Peyer's patch (tissue), 4 donors: ENCODE data around the gene AKT3. TPM values are rescaled to one million over a fixed set of nuclear protein-coding genes. Genes with fewer than 3 reads are reported as not detected.

Experiments
- DNase-seq, 3 donors: peaks; one replicate each; pipeline ENCODE4 v3.0.0-alpha.2; 2017 to 2019
- H3K27ac ChIP-seq, 4 donors: fragments of 200-600 bp; sonication (generic); one replicate each; pipeline ENCODE4 v1.5.1; 2016 to 2019
- H3K27me3 ChIP-seq, 2 donors: fragments of 200-600 bp; sonication (generic); one replicate each; pipeline ENCODE4 v1.5.1; 2019
- H3K36me3 ChIP-seq, 3 donors: fragments of 200-600 bp; sonication (generic); one replicate each; pipeline ENCODE4 v1.5.1; 2016 to 2019
- H3K4me1 ChIP-seq, 4 donors: fragments of 200-600 bp; sonication (generic); one replicate each; pipeline ENCODE4 v1.5.1; 2016 to 2019
- H3K4me3 ChIP-seq, 4 donors: fragments of 200-600 bp; sonication (generic); 1 replicate in 3 of 4; 2 replicates in 1 of 4; pipeline ENCODE4 v1.5.1; 2016 to 2019; ENCODE audit warnings: mild to moderate bottlenecking in 1 of 4
- H3K9me3 ChIP-seq, 4 donors: fragments of 200-600 bp; sonication (generic); one replicate each; pipeline ENCODE4 v1.5.1; 2016 to 2019; ENCODE audit warnings: mild to moderate bottlenecking in 1 of 4
- POLR2A ChIP-seq, 2 donors: fragments of 450-650 bp; IDR thresholded peaks; one replicate each; pipeline ENCODE4 v1.5.1; 2017; ENCODE audit warnings: antibody characterized with exemption in 2 of 2, mild to moderate bottlenecking in 2 of 2, moderate library complexity in 2 of 2
- total RNA-seq, 4 donors: library from RNA; depleted of rRNA; stranded (reverse); fragments of >200 nt; gene quantifications; one replicate each; pipeline ENCODE4 v1.1.0, GENCODE V29; 2016
- TF ChIP-seq, protein P1 (sequence below), 6 experiments: fragments of 450-650 bp in 4 of 6; fragments of 200-600 bp in 2 of 6; sonication (generic) in 1 of 6; IDR thresholded peaks; one replicate each; pipeline ENCODE4 v1.5.1; 2017 to 2019; ENCODE audit warnings: antibody characterized with exemption in 6 of 6, mild to moderate bottlenecking in 3 of 6, moderate library complexity in 1 of 6

The AKT3 gene
- total RNA-seq, 4 donors from 2014 or later, result 4.4 to 71.8 (median 15.2) TPM

- Histone ChIP-seq H3K4me3 (no peak overlapping the region), H3K36me3 (no peaks in the 10 kb centered on the region), H3K9me3 (no peaks in the 10 kb centered on the region), H3K27ac (no peak overlapping the region), H3K4me1 (no peaks in the 10 kb centered on the region), H3K27me3 (no peaks in the 10 kb centered on the region)
- no peak for DNase-seq
- TF ChIP-seq POLR2A (IDR thresholded peaks at IDR 0.05), result no peak
- TF ChIP-seq, protein P1, sequence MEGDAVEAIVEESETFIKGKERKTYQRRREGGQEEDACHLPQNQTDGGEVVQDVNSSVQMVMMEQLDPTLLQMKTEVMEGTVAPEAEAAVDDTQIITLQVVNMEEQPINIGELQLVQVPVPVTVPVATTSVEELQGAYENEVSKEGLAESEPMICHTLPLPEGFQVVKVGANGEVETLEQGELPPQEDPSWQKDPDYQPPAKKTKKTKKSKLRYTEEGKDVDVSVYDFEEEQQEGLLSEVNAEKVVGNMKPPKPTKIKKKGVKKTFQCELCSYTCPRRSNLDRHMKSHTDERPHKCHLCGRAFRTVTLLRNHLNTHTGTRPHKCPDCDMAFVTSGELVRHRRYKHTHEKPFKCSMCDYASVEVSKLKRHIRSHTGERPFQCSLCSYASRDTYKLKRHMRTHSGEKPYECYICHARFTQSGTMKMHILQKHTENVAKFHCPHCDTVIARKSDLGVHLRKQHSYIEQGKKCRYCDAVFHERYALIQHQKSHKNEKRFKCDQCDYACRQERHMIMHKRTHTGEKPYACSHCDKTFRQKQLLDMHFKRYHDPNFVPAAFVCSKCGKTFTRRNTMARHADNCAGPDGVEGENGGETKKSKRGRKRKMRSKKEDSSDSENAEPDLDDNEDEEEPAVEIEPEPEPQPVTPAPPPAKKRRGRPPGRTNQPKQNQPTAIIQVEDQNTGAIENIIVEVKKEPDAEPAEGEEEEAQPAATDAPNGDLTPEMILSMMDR (IDR thresholded peaks at IDR 0.05), result no peak
Measured at GRCh38 chr1:243754348-243754747, 95.7 kb downstream of the AKT3 start.

DNA sequence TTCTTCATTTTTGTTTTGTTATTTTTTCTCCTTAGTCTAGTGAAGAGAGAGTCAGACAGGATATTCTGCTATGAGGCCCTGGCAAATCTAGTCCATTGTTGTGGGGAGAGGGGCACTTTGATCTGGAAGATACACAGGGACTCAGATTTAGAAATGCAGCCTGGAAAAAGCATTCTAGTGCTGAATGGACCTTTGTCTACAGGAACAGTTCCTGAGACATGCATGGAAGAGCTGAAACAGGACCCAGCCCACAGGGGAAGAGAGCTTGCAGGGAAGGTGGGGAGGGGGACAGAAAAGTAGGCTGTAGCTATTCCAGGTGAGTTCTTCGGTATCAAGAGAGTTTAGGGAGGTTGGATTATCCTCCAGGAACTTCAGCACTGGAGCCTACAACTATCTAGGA, 98.5 kb downstream of the AKT3 start:
- TF ChIP-seq POLR2A (IDR thresholded peaks at IDR 0.05), result no peak
- TF ChIP-seq, protein P1 (IDR thresholded peaks at IDR 0.05), result no peak
- Histone ChIP-seq H3K36me3 (no peaks in the 10 kb centered on the region), H3K27ac (no peak overlapping the region), H3K9me3 (no peaks in the 10 kb centered on the region), H3K4me1 (no peaks in the 10 kb centered on the region), H3K4me3 (no peak overlapping the region), H3K27me3 (no peaks in the 10 kb centered on the region)
- DNase-seq, result no peak

DNA sequence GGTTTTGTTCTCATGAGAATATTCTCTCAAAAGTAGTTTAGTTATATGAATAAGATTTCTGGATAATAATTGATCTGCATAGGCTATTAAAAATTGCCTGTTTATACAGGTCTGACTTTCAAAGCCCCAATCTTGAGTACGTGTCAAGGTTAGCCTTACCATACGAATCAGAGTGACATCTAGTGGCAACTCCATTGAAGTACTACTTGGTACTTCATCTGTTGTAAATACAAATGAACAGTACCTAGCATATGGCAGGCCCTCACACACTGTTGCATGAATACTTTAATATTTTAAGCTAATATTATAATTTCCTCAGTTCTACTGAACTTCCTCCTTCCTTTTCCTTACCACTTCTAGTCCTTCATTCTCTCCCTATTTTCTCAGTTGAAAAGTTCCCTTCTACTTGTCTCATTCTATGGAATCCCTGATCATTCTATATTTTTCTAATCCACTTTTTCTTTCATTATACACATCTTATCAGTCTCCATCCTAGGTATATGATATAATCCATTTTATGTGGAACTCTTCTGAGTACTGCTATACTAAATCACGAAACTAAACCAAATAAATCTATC, 101.2 kb downstream of the AKT3 start:
- no peaks in the 10 kb centered on the region for H3K27me3 ChIP-seq
- H3K27ac ChIP-seq, result no peak overlapping the region
- no peaks in the 10 kb centered on the region for H3K4me1 ChIP-seq
- no peaks in the 10 kb centered on the region for H3K9me3 ChIP-seq
- H3K36me3 ChIP-seq, result no peaks in the 10 kb centered on the region
- no peak for DNase-seq
- H3K4me3 ChIP-seq, result no peak overlapping the region
- TF ChIP-seq POLR2A (IDR thresholded peaks at IDR 0.05), result no peak
- TF ChIP-seq, protein P1 (IDR thresholded peaks at IDR 0.05), result peak; percentile 21 to 78 (median 74)

DNA sequence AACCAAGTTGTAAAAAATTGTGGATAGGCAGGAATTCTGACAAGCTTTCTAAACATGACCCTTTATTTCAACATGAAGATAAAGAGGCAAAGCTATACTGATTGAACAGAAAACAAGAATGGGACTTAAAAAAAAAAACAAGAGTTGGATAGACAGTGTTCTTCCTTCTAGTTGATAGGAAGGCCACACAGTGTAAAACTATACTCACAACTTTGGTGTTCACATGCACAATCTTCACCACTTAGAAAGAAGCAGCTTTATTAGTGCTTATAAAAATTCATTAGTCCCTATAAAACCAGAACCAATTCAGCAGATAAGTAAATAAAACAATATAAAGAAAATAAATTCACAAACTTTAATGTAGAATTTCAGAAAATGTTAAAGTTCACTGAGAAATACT, 101.8 kb downstream of the AKT3 start:
- H3K27me3 ChIP-seq, result no peaks in the 10 kb centered on the region
- no peaks in the 10 kb centered on the region for H3K9me3 ChIP-seq
- TF ChIP-seq, protein P1 (IDR thresholded peaks at IDR 0.05), result no peak
- no peak for TF ChIP-seq POLR2A (IDR thresholded peaks at IDR 0.05)
- H3K4me1 ChIP-seq, result no peaks in the 10 kb centered on the region
- no peak overlapping the region for H3K4me3 ChIP-seq
- no peak overlapping the region for H3K27ac ChIP-seq
- no peaks in the 10 kb centered on the region for H3K36me3 ChIP-seq
- DNase-seq, result no peak

DNA sequence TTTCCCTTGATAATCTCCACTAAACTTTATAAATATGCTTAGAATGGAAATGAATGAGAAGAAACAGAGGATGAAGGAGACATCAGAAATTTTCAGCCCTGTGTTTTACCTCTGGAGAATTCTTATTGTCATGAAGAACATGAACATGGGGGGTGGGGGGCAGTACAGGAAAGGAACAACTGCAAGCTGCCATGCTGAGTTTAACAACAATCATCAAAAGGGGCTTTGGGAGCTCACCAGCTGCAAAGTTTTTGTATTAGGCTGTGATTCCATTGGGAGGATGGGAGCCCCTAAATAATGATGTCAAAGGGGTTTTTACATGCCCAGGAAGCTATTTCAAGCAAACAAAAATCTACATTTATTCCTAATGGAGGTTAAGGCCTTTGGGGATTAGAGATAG, 103.3 kb downstream of the AKT3 start:
- no peaks in the 10 kb centered on the region for H3K9me3 ChIP-seq
- no peak overlapping the region for H3K4me3 ChIP-seq
- no peaks in the 10 kb centered on the region for H3K27me3 ChIP-seq
- H3K27ac ChIP-seq, result no peak overlapping the region
- H3K4me1 ChIP-seq, result no peaks in the 10 kb centered on the region
- DNase-seq, result no peak
- no peaks in the 10 kb centered on the region for H3K36me3 ChIP-seq
- TF ChIP-seq POLR2A (IDR thresholded peaks at IDR 0.05), result no peak
- TF ChIP-seq, protein P1 (IDR thresholded peaks at IDR 0.05), result no peak

- no peaks in the 10 kb centered on the region for H3K9me3 ChIP-seq
Measured at GRCh38 chr1:243745356-243745755, 104.7 kb downstream of the AKT3 start.

More at GRCh38 chr1:243745356-243745755, 104.7 kb downstream of the AKT3 start:
- H3K27ac ChIP-seq, result no peak overlapping the region
- H3K36me3 ChIP-seq, result no peaks in the 10 kb centered on the region
- no peak for DNase-seq
- no peak for TF ChIP-seq POLR2A (IDR thresholded peaks at IDR 0.05)
- TF ChIP-seq, protein P1 (IDR thresholded peaks at IDR 0.05), result no peak
- no peak overlapping the region for H3K4me3 ChIP-seq
- H3K27me3 ChIP-seq, result no peaks in the 10 kb centered on the region
- no peaks in the 10 kb centered on the region for H3K4me1 ChIP-seq
